Tibial nerve (tissue), 4 donors: Measurements from ENCODE around the gene ZC2HC1C. TPM values are rescaled to one million over a fixed set of nuclear protein-coding genes. Genes with fewer than 3 reads are reported as not detected.
A peak's percentile ranks its signal among the peaks of the same experiment; 100 is the strongest.

ENCODE experiments used
- DNase-seq, 2 donors: peaks; one replicate each; pipeline ENCODE4 v3.0.0-alpha.2; 2019; ENCODE audit warnings: low spot score in 2 of 2
- H3K27ac ChIP-seq, 4 donors: fragments of 200-600 bp; sonication (generic) in 3 of 4; one replicate each; pipeline ENCODE4 v1.5.1; 2017 to 2019; ENCODE audit warnings: mild to moderate bottlenecking in 1 of 4
- H3K27me3 ChIP-seq, 2 donors: fragments of 200-600 bp; sonication (generic) in 1 of 2; one replicate each; pipeline versions ENCODE4 v1.5.1 to v1.6.0; 2017 to 2019
- H3K36me3 ChIP-seq, 3 donors: fragments of 200-600 bp; sonication (generic); one replicate each; pipeline ENCODE4 v1.5.1; 2018 to 2019
- H3K4me1 ChIP-seq, 4 donors: fragments of 200-600 bp; sonication (generic) in 3 of 4; one replicate each; pipeline ENCODE4 v1.5.1; 2017 to 2019
- H3K4me3 ChIP-seq, 4 donors: fragments of 200-600 bp; sonication (generic) in 3 of 4; one replicate each; pipeline ENCODE4 v1.5.1; 2017 to 2019; ENCODE audit warnings: mild to moderate bottlenecking in 1 of 4, moderate library complexity in 1 of 4
- H3K9me3 ChIP-seq, 4 donors: fragments of 200-600 bp; sonication (generic) in 3 of 4; one replicate each; pipeline ENCODE4 v1.5.1; 2017 to 2019
- CTCF ChIP-seq, 5 experiments: fragments of 200-600 bp in 3 of 5; fragments of 450-650 bp in 2 of 5; sonication (generic) in 3 of 5; IDR thresholded peaks; one replicate each; pipeline ENCODE4 v1.5.1; 2016 to 2019; ENCODE audit warnings: antibody characterized with exemption in 5 of 5, mild to moderate bottlenecking in 3 of 5, moderate library complexity in 2 of 5
- EP300 ChIP-seq, 2 donors: sonication (generic); formaldehyde crosslinking; IDR thresholded peaks; one replicate each; pipeline ENCODE4 v1.6.1; 2017; ENCODE audit warnings: antibody characterized with exemption in 2 of 2, mild to moderate bottlenecking in 1 of 2
- POLR2A ChIP-seq, 2 donors: fragments of 450-650 bp; IDR thresholded peaks; one replicate each; pipeline ENCODE4 v1.6.1; 2017; ENCODE audit warnings: antibody characterized with exemption in 2 of 2, mild to moderate bottlenecking in 2 of 2, moderate library complexity in 2 of 2
- WGBS, 2 donors: methylation state at CpG; one replicate each; pipeline ENCODE4 v1.1.5; 2018; 5-methylcytosine and 5-hydroxymethylcytosine counted together
- total RNA-seq, 4 donors: library from RNA; depleted of rRNA; stranded (reverse); fragments of >200 nt; gene quantifications; one replicate each; pipeline ENCODE4 v1.1.0, GENCODE V29; 2016

Gene ZC2HC1C
- total RNA-seq, 4 donors from 2014 or later, result 0.78 to 3.1 (median 1.2) TPM

- no peaks in the 10 kb centered on the region for H3K27me3 ChIP-seq
- no peak for TF ChIP-seq CTCF (IDR thresholded peaks at IDR 0.05)
- TF ChIP-seq EP300 (IDR thresholded peaks at IDR 0.05), result no peak
- TF ChIP-seq POLR2A (IDR thresholded peaks at IDR 0.05), result no peak
- no peaks in the 10 kb centered on the region for H3K9me3 ChIP-seq
- DNase-seq, result peak in 1 of 2 donors; percentile 35
- peak overlapping the region in 3 of 4 donors; percentile 82 to 94 (median 92) for H3K27ac ChIP-seq
- H3K36me3 ChIP-seq, result no peaks in the 10 kb centered on the region
- H3K4me3 ChIP-seq, result no peak overlapping the region
- peaks cover 0 to 40% (median 26%) of the 10 kb centered on the region in 4 donors for H3K4me1 ChIP-seq
- WGBS, 2 donors, result 58 to 63% methylated on average over 9 of the region's 9 CpGs
Observed at GRCh38 chr14:75070383-75070782, 942 bp downstream of the ZC2HC1C start.

- H3K27me3 ChIP-seq, result no peaks in the 10 kb centered on the region
- no peak overlapping the region for H3K4me3 ChIP-seq
- H3K9me3 ChIP-seq, result no peaks in the 10 kb centered on the region
- H3K27ac ChIP-seq, result no peak overlapping the region
- no peak for DNase-seq
- peaks cover 0 to 19% (median 2%) of the 10 kb centered on the region in 4 donors for H3K4me1 ChIP-seq
- TF ChIP-seq POLR2A (IDR thresholded peaks at IDR 0.05), result no peak
- TF ChIP-seq CTCF (IDR thresholded peaks at IDR 0.05), result no peak
- no peak for TF ChIP-seq EP300 (IDR thresholded peaks at IDR 0.05)
- peaks cover 0 to 22% (median 0%) of the 10 kb centered on the region in 3 donors for H3K36me3 ChIP-seq
Observed at GRCh38 chr14:75077794-75078193, 8.4 kb downstream of the ZC2HC1C start.

DNA sequence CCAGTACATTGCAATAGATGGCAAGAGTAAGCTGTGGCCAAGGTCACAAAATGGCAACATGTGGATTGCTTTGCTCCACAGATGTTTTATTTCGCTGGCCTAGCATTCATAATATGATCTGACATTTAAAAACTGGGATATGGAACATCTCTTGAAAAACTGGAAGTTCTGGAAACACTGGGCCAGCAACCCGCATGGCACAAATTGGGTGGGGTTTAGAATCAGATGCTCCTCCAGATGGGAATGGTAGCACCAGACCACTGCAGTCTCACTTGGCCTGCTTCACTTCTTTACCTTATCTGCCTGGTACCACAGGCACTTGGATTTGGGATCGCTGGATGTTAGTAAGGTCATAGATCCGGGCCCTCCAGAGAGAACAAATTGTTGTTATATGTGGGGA, 10.1 kb downstream of the ZC2HC1C start:
- no peak for DNase-seq
- WGBS, 2 donors, result 58 to 78% methylated on average over 4 of the region's 4 CpGs

GRCh38 chr14:75081660-75082229, 12.3 kb downstream of the ZC2HC1C start:
- Histone ChIP-seq H3K4me3 (no peak overlapping the region), H3K27ac (peak overlapping the region in 1 of 4 donors; percentile 51)
- WGBS, 2 donors, result 45 to 56% methylated on average over 2 of the region's 2 CpGs

More for the DNA sequence above, 10.1 kb downstream of the ZC2HC1C start:
- H3K9me3 ChIP-seq, result no peaks in the 10 kb centered on the region
- H3K36me3 ChIP-seq, result peaks cover 0 to 39% (median 0%) of the 10 kb centered on the region in 3 donors
- H3K27ac ChIP-seq, result no peak overlapping the region
- TF ChIP-seq POLR2A (IDR thresholded peaks at IDR 0.05) (no peak), EP300 (IDR thresholded peaks at IDR 0.05) (no peak), CTCF (IDR thresholded peaks at IDR 0.05) (no peak)
- no peak overlapping the region for H3K4me3 ChIP-seq
- no peaks in the 10 kb centered on the region for H3K27me3 ChIP-seq
- peaks cover 0 to 17% (median 2%) of the 10 kb centered on the region in 4 donors for H3K4me1 ChIP-seq

More at GRCh38 chr14:75081660-75082229, 12.3 kb downstream of the ZC2HC1C start:
- no peak for TF ChIP-seq POLR2A (IDR thresholded peaks at IDR 0.05)
- no peak for TF ChIP-seq CTCF (IDR thresholded peaks at IDR 0.05)
- TF ChIP-seq EP300 (IDR thresholded peaks at IDR 0.05), result no peak
- Histone ChIP-seq H3K9me3 (no peaks in the 10 kb centered on the region), H3K36me3 (peaks cover 0 to 61% (median 2%) of the 10 kb centered on the region in 3 donors), H3K27me3 (no peaks in the 10 kb centered on the region), H3K4me1 (peaks cover 0 to 17% (median 2%) of the 10 kb centered on the region in 4 donors)
- DNase-seq, result no peak
